Cardiac ventricle fibroblast (primary cell): ENCODE measurements around the gene METTL15. TPM values are rescaled to one million over a fixed set of nuclear protein-coding genes. Genes with fewer than 3 reads are reported as not detected.

Source experiments
- total RNA-seq: library from RNA; depleted of rRNA; stranded (reverse); fragments of >200 nt; gene quantifications from 2 replicates; pipeline ENCODE4 v1.2.3, GENCODE V29; 2015

Gene METTL15, protein sequence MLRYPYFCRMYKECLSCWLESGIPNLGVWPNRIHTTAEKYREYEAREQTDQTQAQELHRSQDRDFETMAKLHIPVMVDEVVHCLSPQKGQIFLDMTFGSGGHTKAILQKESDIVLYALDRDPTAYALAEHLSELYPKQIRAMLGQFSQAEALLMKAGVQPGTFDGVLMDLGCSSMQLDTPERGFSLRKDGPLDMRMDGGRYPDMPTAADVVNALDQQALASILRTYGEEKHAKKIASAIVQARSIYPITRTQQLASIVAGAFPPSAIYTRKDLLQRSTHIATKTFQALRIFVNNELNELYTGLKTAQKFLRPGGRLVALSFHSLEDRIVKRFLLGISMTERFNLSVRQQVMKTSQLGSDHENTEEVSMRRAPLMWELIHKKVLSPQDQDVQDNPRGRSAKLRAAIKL
- 7.7 and 8.2 TPM in 2 replicates for total RNA-seq

DNA sequence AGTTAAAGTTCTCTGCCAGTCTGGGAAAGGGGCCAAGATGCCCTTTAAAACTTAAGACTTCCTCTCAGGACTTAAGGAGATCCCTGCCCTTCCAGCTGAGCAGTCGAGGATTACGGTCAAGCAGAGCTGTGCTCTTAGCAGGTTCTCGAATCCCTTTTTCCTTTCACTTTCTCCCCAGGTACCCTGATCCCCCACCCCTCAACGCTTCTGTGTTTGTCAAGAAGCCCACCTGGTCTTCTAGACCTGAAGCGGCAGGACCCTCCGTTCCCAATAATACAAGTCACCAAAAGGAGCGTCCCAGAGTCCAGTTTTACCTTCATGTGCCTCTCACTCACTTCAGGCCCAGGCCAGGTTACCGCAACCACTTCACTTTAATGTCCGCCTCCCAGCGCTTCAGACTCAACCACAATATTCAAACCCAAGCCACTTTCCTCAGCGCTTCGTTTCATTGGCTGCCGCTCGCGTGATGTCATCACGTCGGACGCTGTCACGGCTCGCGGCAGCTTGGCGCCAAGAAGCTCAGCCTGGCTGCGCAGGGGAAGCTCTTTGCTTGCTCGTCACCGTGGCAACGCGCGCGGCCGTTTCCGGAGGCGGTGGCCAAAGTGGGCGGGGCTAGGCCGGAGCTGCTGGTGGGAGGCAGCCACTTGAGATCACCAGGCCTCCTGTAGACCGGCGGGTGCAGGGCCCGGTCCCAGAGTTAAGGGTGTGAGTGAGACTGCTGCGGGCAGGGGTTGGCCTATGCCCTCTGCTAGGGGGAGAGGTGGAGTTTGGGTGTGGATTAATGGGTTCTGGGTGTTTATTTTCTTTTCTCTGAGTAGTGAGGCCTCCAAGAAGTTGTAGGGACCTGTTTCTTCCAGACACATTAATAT, at the start of gene METTL15, which contains the start of gene KIF18A:
METTL15 (plus strand) TSS at position 639 of the 869 bp plus-strand sequence. CDS start 4,947 bp downstream, outside the sequence.
KIF18A (minus strand) TSS at position 407 of the 869 bp plus-strand sequence. CDS start 10,209 bp downstream, outside the sequence.

Other genes with a start within 250 kb of the METTL15 start
- gene KIF18A, start 232 bp upstream of the METTL15 start, total RNA-seq: 0.24 and 0.94 TPM in 2 replicates